ENCODE measurements around the gene MACROD2.

DNA sequence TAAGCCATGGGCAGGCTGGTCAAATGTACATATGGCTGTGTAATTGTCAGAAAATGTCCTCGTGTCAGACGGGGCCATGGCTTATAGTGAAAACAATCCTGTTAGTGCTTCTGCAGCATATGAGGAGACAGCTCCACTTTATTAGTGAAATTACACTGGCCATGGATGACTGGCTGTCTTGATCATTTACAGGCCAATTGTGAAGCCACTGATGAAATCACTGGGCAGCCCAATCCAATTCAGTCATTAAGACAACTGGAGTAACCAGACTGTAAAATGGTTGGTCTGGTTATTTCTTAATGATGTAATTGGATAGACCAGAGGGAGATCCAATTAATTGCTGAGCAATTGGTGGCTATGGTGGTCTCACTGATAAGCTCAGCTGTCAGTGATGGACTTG, 1828.4 kb downstream of the MACROD2 start:
- TF ChIP-seq POLR2A (IDR thresholded peaks at IDR 0.05) = no peak
- TF ChIP-seq, protein P1, sequence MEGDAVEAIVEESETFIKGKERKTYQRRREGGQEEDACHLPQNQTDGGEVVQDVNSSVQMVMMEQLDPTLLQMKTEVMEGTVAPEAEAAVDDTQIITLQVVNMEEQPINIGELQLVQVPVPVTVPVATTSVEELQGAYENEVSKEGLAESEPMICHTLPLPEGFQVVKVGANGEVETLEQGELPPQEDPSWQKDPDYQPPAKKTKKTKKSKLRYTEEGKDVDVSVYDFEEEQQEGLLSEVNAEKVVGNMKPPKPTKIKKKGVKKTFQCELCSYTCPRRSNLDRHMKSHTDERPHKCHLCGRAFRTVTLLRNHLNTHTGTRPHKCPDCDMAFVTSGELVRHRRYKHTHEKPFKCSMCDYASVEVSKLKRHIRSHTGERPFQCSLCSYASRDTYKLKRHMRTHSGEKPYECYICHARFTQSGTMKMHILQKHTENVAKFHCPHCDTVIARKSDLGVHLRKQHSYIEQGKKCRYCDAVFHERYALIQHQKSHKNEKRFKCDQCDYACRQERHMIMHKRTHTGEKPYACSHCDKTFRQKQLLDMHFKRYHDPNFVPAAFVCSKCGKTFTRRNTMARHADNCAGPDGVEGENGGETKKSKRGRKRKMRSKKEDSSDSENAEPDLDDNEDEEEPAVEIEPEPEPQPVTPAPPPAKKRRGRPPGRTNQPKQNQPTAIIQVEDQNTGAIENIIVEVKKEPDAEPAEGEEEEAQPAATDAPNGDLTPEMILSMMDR (IDR thresholded peaks at IDR 0.05) = no peak
